Measurements from ENCODE around the gene PSMA5. TPM values are rescaled to one million over a fixed set of nuclear protein-coding genes. Genes with fewer than 3 reads are reported as not detected.

PSMA5 gene
- total and polyA plus RNA-seq, 2 of the 13 experiments (the other 11 are each of a cell fraction or from before 2014, with no cell fraction given): 140 to 169 TPM

GRCh38 chr1:109392788-109393616, 33.2 kb downstream of the PSMA5 start (continued):
- peak; percentile 54 for TF ChIP-seq GABPA (IDR thresholded peaks at IDR 0.05; ENCODE audit: low read depth, low read length)
- TF ChIP-seq GABPA (CRISPR knock-in tag; IDR thresholded peaks at IDR 0.05; ENCODE audit: low read depth): peak; percentile 91
- 0 out of 2 replicates have a peak, but pooled peaks have one; percentile 44 for TF ChIP-seq ARID2 (CRISPR knock-in tag; IDR thresholded peaks at IDR 0.05; ENCODE audit: borderline replicate concordance)
- TF ChIP-seq RFXAP (CRISPR knock-in tag; IDR thresholded peaks at IDR 0.05; ENCODE audit: borderline replicate concordance): 0 out of 2 replicates have a peak, but pooled peaks have one; percentile 51
- peak; percentile 88 for TF ChIP-seq GATAD2A (CRISPR knock-in tag; IDR thresholded peaks at IDR 0.05)
- TF ChIP-seq TBX3 (IDR thresholded peaks at IDR 0.05; ENCODE audit: borderline replicate concordance): peak; percentile 87
- peak; percentile 53 for TF ChIP-seq ZNF331 (CRISPR knock-in tag; IDR thresholded peaks at IDR 0.05)
- TF ChIP-seq ZNF562 (CRISPR knock-in tag; IDR thresholded peaks at IDR 0.05; ENCODE audit: borderline replicate concordance): no peak
- peak; percentile 97 for TF ChIP-seq MED1 (CRISPR knock-in tag; IDR thresholded peaks at IDR 0.05)
- TF ChIP-seq NFIB (CRISPR knock-in tag; IDR thresholded peaks at IDR 0.05; ENCODE audit: borderline replicate concordance): no peak
- 0 out of 2 replicates have a peak, but pooled peaks have one; percentile 18 for TF ChIP-seq ZNF792 (CRISPR knock-in tag; IDR thresholded peaks at IDR 0.05)
- TF ChIP-seq NR2C2 (CRISPR knock-in tag; IDR thresholded peaks at IDR 0.05; ENCODE audit: borderline replicate concordance): peak; percentile 97
- peak; percentile 27; the same call in 1 of the 2 replicates for TF ChIP-seq NFYC (CRISPR knock-in tag; IDR thresholded peaks at IDR 0.05)
- TF ChIP-seq, protein P1, sequence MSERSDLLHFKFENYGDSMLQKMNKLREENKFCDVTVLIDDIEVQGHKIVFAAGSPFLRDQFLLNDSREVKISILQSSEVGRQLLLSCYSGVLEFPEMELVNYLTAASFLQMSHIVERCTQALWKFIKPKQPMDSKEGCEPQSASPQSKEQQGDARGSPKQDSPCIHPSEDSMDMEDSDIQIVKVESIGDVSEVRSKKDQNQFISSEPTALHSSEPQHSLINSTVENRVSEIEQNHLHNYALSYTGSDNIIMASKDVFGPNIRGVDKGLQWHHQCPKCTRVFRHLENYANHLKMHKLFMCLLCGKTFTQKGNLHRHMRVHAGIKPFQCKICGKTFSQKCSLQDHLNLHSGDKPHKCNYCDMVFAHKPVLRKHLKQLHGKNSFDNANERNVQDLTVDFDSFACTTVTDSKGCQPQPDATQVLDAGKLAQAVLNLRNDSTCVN (CRISPR knock-in tag; IDR thresholded peaks at IDR 0.05; ENCODE audit: borderline replicate concordance): 0 out of 2 replicates have a peak, but pooled peaks have one; percentile 14
- no peak for TF ChIP-seq ZNF407 (CRISPR knock-in tag; IDR thresholded peaks at IDR 0.05; ENCODE audit: not compliant biosample characterization)
- 0 out of 2 replicates have a peak, but pooled peaks have one; percentile 72 for TF ChIP-seq ZNF264 (CRISPR knock-in tag; IDR thresholded peaks at IDR 0.05)
- TF ChIP-seq, protein P2, sequence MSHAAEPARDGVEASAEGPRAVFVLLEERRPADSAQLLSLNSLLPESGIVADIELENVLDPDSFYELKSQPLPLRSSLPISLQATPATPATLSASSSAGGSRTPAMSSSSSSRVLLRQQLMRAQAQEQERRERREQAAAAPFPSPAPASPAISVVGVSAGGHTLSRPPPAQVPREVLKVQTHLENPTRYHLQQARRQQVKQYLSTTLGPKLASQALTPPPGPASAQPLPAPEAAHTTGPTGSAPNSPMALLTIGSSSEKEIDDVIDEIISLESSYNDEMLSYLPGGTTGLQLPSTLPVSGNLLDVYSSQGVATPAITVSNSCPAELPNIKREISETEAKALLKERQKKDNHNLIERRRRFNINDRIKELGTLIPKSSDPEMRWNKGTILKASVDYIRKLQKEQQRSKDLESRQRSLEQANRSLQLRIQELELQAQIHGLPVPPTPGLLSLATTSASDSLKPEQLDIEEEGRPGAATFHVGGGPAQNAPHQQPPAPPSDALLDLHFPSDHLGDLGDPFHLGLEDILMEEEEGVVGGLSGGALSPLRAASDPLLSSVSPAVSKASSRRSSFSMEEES (CRISPR knock-in tag; IDR thresholded peaks at IDR 0.05): peak; percentile 80
- TF ChIP-seq KLF9 (CRISPR knock-in tag; IDR thresholded peaks at IDR 0.05; ENCODE audit: low read depth): no peak
- TF ChIP-seq ZNF83 (CRISPR knock-in tag; IDR thresholded peaks at IDR 0.05; ENCODE audit: borderline replicate concordance): no peak
- no peak; the same call in 1 of the 2 replicates for TF ChIP-seq ZNF557 (CRISPR knock-in tag; IDR thresholded peaks at IDR 0.05)
